GM04504 (cell line): ENCODE results near the gene NFIC.

ENCODE experiments used
- DNase-seq: peaks from one replicate; pipeline ENCODE4 v3.0.0-alpha.2; 2012; ENCODE audit warnings: low read depth

Gene NFIC

GRCh38 chr19:3509566-3509989 lies 143.2 kb downstream of the NFIC start:
- peak; percentile 17 for DNase-seq

- no peak for DNase-seq
These were observed 144.3 kb downstream of the NFIC start for GRCh38 chr19:3510727-3511126.

- no peak for DNase-seq
These were observed 145.3 kb downstream of the NFIC start for GRCh38 chr19:3511506-3512251.

- DNase-seq: no peak
These were observed 146.3 kb downstream of the NFIC start for GRCh38 chr19:3512562-3513228.

GRCh38 chr19:3513229-3514140 lies 147.1 kb downstream of the NFIC start:
- DNase-seq: no peak

GRCh38 chr19:3514930-3515329 lies 148.5 kb downstream of the NFIC start:
- no peak for DNase-seq

- no peak for DNase-seq
These were observed 149.6 kb downstream of the NFIC start for GRCh38 chr19:3515891-3516422.

GRCh38 chr19:3516675-3517207 lies 150.4 kb downstream of the NFIC start:
- no peak for DNase-seq

GRCh38 chr19:3517638-3518037 lies 151.3 kb downstream of the NFIC start:
- DNase-seq: no peak

- DNase-seq: no peak
These were observed 151.9 kb downstream of the NFIC start for GRCh38 chr19:3518255-3518654.

- DNase-seq: no peak
These were observed 152.3 kb downstream of the NFIC start for GRCh38 chr19:3518659-3519058.
